HG03378 (cell line): ENCODE results near the gene TFB2M.
"Not testable (repeated sequence)": the region's sequence is repeated elsewhere in the genome, so short reads cannot be mapped to it uniquely, and the experiment has no call there.

Experiments
- ATAC-seq: cut with Tn5 transposase; IDR thresholded peaks from one replicate; pipeline ENCODE4 v1.9.1; 2021; ENCODE audit warnings: mild to moderate bottlenecking, moderate library complexity; ENCODE audit not compliant: unreplicated experiment

Gene TFB2M

GRCh38 chr1:246566128-246566812 lies at the start of gene TFB2M, which contains the start of gene CNST:
Gene TFB2M, minus strand, starts transcription at chr1:246566261. Its CDS starts 123 bp downstream, at chr1:246566138.
Gene CNST, plus strand, starts transcription at chr1:246566456. Its CDS starts 25,107 bp downstream, at chr1:246591563.
- peak; percentile 94 for ATAC-seq

- ATAC-seq = no peak
Observed at GRCh38 chr1:246613096-246613758, 47.2 kb upstream of the TFB2M start.

GRCh38 chr1:246609632-246610031 lies 43.6 kb upstream of the TFB2M start:
- no peak for ATAC-seq

GRCh38 chr1:246608616-246609376 lies 42.7 kb upstream of the TFB2M start:
- peak; percentile 85 for ATAC-seq

GRCh38 chr1:246607462-246607861 lies 41.4 kb upstream of the TFB2M start:
- no peak for ATAC-seq

GRCh38 chr1:246605231-246605630 lies 39.2 kb upstream of the TFB2M start:
- ATAC-seq = not testable (repeated sequence)

- ATAC-seq = peak; percentile 59
Observed at GRCh38 chr1:246602194-246602593, 36.1 kb upstream of the TFB2M start.

GRCh38 chr1:246600579-246600978 lies 34.5 kb upstream of the TFB2M start:
- no peak for ATAC-seq

- no peak for ATAC-seq
Observed at GRCh38 chr1:246599315-246599714, 33.3 kb upstream of the TFB2M start.

- ATAC-seq = no peak
Observed at GRCh38 chr1:246597971-246598370, 31.9 kb upstream of the TFB2M start.

GRCh38 chr1:246597340-246597739 lies 31.3 kb upstream of the TFB2M start:
- no peak for ATAC-seq

- ATAC-seq = no peak
Observed at GRCh38 chr1:246595146-246595545, 29.1 kb upstream of the TFB2M start.

- no peak for ATAC-seq
Observed at GRCh38 chr1:246592695-246593094, 26.6 kb upstream of the TFB2M start.

GRCh38 chr1:246591958-246592357 lies 25.9 kb upstream of the TFB2M start:
- ATAC-seq = peak; percentile 1

GRCh38 chr1:246591504-246591903 lies 25.4 kb upstream of the TFB2M start:
- ATAC-seq = peak; percentile 96

GRCh38 chr1:246591047-246591446 lies 25.0 kb upstream of the TFB2M start:
- ATAC-seq = peak; percentile 30

- ATAC-seq = not testable (repeated sequence)
Observed at GRCh38 chr1:246589919-246590318, 23.9 kb upstream of the TFB2M start.

- ATAC-seq = no peak
Observed at GRCh38 chr1:246588159-246588721, 22.2 kb upstream of the TFB2M start.

GRCh38 chr1:246587606-246588005 lies 21.5 kb upstream of the TFB2M start:
- no peak for ATAC-seq

- ATAC-seq = no peak
Observed at GRCh38 chr1:246587032-246587431, 21.0 kb upstream of the TFB2M start.

- no peak for ATAC-seq
Observed at GRCh38 chr1:246583448-246584185, 17.6 kb upstream of the TFB2M start.
